WERI-Rb-1 (cell line): ENCODE results near the gene RSF1.

Source experiments
- DNase-seq: peaks from one replicate; pipeline ENCODE4 v3.0.0-alpha.2; 2020
- H3K27ac ChIP-seq: fragments of 250-450 bp; sonication (Bioruptor Pico); 2 replicates; pipeline ENCODE4 v1.5.1; 2020; ENCODE audit warnings: mild to moderate bottlenecking, moderate library complexity
- H3K27me3 ChIP-seq: fragments of 250-450 bp; sonication (Bioruptor Pico); 2 replicates; pipeline ENCODE4 v1.5.1; 2021; ENCODE audit warnings: mild to moderate bottlenecking, low read depth, moderate library complexity; ENCODE audit not compliant: insufficient read depth, severe bottlenecking
- H3K36me3 ChIP-seq: fragments of 250-450 bp; sonication (Bioruptor Pico); 2 replicates; pipeline ENCODE4 v1.5.1; 2020; ENCODE audit warnings: mild to moderate bottlenecking, moderate library complexity
- H3K4me3 ChIP-seq: 2 replicates; pipeline ENCODE4 v1.5.1; 2011; ENCODE audit warnings: low read depth, mild to moderate bottlenecking, control low read depth, low read length
- H3K9me3 ChIP-seq: fragments of 250-450 bp; sonication (Bioruptor Pico); 2 replicates; pipeline ENCODE4 v1.5.1; 2021; ENCODE audit warnings: mild to moderate bottlenecking, moderate library complexity; ENCODE audit not compliant: severe bottlenecking
- TF ChIP-seq, protein P1 (sequence below): IDR thresholded peaks from 2 replicates; pipeline ENCODE4 v1.5.1; 2011; ENCODE audit warnings: low read depth, mild to moderate bottlenecking, control low read depth, inconsistent platforms, low read length

Gene RSF1

DNA sequence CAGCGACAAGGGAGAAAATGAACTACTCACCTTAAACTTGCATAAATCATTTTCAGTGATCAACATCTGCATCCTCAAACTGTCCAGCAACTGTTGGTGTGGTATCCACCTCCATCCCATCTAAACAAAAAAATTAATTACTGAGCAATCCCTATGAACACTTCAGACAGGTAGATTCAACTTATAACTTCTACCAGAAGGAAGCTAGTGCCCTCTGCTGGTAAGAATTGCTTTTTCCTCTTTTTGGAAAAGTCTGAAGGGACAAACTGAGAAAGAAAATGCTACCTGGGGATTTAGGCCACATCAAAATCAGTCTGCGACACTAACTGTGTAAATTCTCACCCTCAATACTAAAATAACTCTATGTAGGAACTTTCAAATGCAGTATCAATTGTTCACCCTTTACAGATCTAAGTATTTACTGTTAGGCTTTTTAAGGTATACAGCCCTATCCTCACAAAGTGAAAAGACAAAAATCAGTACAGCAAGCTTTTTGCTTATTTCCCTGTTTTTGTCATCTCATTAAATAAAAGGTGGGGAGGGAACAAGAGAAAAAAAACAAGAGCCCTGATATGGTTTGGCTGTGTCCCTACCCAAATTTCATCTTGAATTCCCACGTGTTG is 200.8 kb downstream of the RSF1 start:
- no peak overlapping the region for H3K4me3 ChIP-seq
- peaks cover 74% of the 10 kb centered on the region for H3K36me3 ChIP-seq
- H3K27ac ChIP-seq = no peak overlapping the region
- TF ChIP-seq, protein P1, sequence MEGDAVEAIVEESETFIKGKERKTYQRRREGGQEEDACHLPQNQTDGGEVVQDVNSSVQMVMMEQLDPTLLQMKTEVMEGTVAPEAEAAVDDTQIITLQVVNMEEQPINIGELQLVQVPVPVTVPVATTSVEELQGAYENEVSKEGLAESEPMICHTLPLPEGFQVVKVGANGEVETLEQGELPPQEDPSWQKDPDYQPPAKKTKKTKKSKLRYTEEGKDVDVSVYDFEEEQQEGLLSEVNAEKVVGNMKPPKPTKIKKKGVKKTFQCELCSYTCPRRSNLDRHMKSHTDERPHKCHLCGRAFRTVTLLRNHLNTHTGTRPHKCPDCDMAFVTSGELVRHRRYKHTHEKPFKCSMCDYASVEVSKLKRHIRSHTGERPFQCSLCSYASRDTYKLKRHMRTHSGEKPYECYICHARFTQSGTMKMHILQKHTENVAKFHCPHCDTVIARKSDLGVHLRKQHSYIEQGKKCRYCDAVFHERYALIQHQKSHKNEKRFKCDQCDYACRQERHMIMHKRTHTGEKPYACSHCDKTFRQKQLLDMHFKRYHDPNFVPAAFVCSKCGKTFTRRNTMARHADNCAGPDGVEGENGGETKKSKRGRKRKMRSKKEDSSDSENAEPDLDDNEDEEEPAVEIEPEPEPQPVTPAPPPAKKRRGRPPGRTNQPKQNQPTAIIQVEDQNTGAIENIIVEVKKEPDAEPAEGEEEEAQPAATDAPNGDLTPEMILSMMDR = peak; percentile 50
- DNase-seq = no peak
- no peaks in the 10 kb centered on the region for H3K9me3 ChIP-seq
- no peaks in the 10 kb centered on the region for H3K27me3 ChIP-seq

DNA sequence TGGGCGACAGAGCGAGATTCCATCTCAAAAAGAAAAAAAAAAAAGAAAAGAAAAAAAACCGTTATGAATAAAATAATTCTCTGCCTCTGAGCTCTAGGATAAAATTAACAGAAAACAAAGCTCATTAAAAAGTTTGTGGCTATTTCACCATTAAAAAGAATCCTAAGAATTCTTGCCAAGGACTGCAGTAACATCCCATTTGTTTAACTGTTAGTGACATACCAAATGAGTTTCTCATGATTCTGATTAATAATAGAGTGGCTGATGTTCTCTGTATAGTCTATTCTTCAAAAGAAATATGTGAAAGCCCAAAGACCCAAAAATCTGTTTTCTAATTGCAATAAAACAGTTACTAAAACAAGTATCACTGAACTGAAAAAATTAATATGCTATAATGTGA is 202.6 kb downstream of the RSF1 start:
- no peaks in the 10 kb centered on the region for H3K27me3 ChIP-seq
- DNase-seq = no peak
- peaks cover 71% of the 10 kb centered on the region for H3K36me3 ChIP-seq
- no peak overlapping the region for H3K27ac ChIP-seq
- no peaks in the 10 kb centered on the region for H3K9me3 ChIP-seq
- no peak overlapping the region for H3K4me3 ChIP-seq
- TF ChIP-seq, protein P1 = no peak

DNA sequence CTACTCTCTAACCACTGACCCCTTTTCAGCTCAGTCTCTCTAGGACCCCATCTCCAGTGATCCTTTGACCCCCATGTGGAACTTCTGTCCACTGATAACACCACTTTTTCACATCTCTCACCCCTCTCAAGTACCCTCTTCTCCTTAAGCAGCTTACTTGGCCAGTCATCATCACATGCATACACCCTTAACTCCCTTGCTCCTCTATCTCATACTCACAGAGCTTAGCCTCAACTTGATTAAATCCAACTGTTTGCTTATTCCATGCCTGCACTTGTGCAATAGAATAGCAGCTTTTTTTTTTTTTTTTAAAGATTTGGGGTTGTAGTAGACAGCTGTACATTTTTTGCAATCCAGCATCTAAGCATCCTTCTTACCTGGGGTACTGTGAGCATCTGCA is 208.6 kb downstream of the RSF1 start:
- H3K27me3 ChIP-seq = no peaks in the 10 kb centered on the region
- H3K36me3 ChIP-seq = peaks cover 48% of the 10 kb centered on the region
- TF ChIP-seq, protein P1 = no peak
- no peak overlapping the region for H3K27ac ChIP-seq
- H3K9me3 ChIP-seq = no peaks in the 10 kb centered on the region
- DNase-seq = no peak
- no peak overlapping the region for H3K4me3 ChIP-seq
